Germinal center (tissue), 1 donor: ENCODE results near the gene DLGAP5.

ENCODE experiments used
- DNase-seq: peaks from one replicate; pipeline ENCODE4 v3.0.0; 2012; ENCODE audit warnings: mixed read lengths, low spot score

The DLGAP5 gene

DNA sequence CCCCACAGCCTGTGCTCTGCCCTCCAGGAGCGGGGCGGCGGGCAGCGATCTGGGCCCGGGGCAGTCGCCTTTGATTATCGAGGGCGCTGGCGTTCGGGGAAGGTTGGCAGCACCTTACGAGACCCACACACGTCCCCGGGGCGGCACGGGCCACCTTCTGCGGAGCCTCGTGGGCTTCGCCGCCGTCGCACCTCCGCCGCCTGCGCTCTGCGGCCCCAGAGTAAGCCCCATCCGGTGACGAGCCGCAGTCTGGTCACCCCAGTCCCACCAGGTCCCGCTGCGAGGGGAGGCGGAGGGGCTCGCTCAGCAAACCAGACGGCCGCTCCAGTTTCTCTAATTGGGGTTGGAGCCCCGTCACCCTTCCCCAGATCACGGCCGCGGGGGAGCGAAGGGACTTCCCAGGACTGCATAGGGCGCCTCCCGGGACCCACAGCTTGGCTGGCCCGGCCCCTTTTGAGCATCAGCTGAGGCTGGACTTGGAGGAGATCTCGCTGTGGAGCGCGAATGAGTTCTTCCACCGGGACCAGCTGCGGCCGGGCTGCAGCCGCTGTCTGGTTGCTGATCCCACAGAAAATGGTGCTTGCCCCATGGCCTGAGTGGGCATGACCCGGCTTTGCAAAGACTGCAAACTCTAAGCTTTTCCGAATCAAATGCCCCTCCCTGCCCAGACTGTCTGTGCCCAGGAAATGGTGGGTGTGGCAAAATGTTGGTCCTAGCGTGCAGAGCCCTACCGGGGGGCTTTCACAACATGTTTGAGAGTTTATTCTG is 61.8 kb downstream of the DLGAP5 start:
- DNase-seq: peak; percentile 65

DNA sequence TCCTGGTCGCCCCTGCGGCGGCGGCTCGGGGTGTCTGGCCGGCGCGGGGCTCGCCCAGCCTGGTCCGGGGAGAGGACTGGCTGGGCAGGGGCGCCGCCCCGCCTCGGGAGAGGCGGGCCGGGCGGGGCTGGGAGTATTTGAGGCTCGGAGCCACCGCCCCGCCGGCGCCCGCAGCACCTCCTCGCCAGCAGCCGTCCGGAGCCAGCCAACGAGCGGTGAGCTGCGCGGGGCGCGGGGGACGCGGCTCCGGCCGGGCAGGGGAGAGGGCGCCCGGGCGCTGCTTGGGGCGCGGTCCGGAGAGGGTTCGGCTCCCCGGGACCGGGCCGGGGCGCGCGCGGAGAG is 62.3 kb downstream of the DLGAP5 start, which contains the start of gene LGALS3:
Gene LGALS3, plus strand, starts transcription at position 167 of the 342 bp plus-strand sequence. CDS start 8,122 bp downstream, outside the sequence.
- no peak for DNase-seq

- DNase-seq: no peak
Measured at GRCh38 chr14:55128386-55129085, 62.8 kb downstream of the DLGAP5 start.

GRCh38 chr14:55127460-55127951 is 63.9 kb downstream of the DLGAP5 start:
- no peak for DNase-seq

DNA sequence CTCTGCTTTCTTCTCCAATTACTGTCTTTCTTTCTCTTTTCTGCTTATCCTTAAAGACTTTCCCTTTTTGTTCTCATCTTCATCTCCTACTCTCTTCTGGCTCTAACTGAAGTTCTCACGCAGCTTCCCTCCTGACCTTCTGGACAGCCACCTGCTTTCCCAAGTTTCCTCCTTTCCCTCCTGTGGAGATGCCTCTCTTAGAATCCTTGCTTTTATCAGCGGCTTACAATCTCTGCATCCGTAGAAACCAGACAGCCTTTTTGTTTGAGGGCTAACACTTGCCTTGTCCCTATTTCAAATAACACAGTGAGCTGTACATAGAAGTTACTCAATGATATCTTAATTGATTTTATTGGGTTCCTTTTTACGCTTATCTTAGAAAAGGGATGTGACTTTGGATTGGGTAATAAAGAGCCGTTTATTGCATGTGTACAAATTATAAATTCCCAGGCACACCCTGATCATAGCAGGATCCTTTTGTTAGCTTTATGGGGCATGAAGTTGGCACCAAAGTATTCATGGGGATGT is 64.4 kb downstream of the DLGAP5 start:
- DNase-seq: no peak

DNA sequence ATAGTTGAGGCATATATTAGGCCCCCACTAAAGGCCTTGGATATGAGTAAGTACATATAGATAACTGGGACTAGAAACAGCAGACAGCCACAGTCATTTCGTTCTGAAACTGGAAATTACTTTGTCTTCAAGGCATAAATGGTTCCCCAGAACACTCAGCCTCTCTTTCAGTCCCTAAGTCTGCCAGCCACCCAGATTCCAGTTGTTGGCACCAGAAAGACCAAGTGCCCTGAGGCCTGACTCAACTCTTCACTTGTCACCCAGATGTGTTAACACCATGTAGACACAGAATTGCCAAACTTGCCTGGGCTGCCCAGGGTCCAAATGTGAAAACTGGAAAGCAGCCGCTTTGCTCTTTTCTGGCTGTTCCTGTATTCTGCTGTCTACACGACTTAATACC is 65.4 kb downstream of the DLGAP5 start:
- DNase-seq: no peak

DNA sequence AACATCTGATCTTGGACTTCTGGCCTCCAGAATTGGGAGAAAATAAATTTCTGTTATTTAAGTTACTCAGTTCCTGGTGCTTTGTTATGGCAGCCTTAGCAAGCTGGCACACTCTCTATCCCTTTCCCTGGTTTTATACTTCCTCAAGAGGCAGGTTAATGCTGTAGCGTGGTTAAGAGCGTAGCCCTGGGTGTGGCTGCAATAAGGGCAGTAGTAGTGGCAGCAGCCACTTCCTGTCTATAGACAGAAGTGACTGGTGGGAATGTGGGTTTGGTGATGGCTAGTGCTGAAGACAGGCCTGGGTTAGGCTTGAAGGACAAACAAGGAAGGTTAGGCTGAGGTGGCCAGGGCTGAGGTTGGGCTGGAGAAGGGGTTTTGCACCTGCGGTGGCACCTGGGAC is 66.0 kb downstream of the DLGAP5 start:
- DNase-seq: no peak

- DNase-seq: no peak
Measured at GRCh38 chr14:55124774-55125386, 66.5 kb downstream of the DLGAP5 start.

DNA sequence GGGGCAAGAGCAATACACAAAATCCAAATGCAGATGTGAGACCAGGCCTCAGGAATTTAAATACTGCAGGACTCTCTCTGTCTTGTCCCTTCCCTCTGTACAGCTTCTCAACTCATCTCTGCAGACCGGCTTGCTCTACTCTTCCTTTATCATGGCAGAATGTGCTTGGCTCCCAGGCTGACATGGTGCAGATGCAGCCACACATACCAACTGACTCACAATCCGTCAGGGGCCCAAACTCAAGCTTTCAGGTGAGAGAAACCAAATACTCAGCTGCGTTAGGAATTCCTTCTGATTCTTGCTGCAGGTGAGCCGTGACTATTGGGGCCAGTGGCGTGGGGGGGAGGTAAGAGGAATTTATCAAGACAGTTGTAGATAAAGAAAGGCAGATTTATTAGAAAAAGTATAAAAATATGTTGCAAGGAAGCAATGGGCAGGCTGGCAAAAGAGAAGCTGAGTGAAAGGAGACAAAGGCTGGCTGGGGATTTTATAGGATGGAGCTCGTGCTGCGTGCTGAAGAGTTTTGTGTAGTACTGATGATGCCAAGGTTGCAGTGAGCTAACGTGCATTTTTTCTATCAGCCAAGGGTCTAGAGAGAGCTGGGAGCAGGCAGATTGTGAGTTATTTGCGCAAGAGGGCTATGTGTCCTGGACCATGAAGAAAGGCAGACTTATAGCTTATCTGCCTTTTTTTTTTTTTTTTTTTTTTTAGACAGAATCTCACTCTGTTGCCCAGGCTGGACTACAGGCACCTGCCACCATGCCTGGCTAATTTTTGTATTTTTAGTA is 67.3 kb downstream of the DLGAP5 start:
- DNase-seq: no peak

DNA sequence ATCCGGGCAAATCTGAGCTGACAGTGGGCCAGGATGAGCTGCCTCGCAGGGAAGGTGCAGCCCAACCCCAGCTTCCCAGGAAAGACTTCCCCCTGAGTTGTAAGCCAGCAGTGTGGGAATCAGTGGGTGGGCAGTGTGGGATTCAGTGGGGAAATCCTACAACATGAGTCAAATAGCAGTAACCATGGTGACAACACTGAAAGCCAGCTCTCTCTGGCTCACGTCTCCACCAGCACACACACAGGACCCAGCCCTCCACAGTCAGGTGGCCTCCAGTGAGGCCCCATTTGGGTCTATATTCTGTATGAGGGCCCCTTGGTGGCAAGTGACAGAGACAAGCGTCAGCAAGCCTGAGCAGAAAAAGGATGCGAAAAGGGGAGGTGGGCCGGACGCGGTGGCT is 68.3 kb downstream of the DLGAP5 start:
- DNase-seq: no peak

GRCh38 chr14:55122440-55122986 is 68.9 kb downstream of the DLGAP5 start:
- no peak for DNase-seq

DNA sequence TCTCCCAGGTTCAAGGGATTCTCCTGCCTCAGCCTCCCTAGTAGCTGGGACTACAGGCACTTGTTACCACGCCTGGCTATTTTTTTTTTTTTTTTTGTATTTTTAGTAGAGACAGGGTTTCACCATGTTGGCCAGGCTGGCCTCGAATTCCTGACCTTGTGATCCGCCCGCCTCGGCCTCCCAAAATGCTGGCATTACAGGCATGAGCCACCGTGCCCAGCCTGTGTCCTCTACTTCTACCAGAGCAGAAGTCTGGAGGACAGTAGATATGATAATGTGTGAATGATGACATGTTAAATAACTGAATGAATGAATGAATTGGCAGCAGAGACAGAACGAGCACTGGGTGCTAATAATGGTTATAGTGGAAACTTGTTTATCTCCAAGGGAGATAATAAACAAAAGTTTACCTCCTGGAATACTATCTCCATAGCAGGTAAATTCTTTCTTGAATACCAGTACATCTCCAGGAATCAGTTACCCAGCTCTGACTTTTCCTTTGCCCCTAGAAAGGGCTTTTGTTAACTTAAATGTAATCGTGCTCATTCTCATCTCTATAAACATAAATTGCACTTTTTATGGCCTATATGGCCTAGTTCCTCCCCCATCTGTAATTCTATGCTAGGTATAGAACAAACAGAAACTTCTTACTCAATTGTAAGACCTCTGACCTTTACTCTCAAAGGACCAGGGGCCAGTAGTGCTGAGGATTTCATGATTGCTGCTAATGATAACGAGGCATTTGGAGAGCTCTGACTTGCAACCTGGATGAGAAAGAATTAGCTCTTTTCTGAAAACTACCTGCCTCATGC is 69.6 kb downstream of the DLGAP5 start:
- DNase-seq: no peak

DNA sequence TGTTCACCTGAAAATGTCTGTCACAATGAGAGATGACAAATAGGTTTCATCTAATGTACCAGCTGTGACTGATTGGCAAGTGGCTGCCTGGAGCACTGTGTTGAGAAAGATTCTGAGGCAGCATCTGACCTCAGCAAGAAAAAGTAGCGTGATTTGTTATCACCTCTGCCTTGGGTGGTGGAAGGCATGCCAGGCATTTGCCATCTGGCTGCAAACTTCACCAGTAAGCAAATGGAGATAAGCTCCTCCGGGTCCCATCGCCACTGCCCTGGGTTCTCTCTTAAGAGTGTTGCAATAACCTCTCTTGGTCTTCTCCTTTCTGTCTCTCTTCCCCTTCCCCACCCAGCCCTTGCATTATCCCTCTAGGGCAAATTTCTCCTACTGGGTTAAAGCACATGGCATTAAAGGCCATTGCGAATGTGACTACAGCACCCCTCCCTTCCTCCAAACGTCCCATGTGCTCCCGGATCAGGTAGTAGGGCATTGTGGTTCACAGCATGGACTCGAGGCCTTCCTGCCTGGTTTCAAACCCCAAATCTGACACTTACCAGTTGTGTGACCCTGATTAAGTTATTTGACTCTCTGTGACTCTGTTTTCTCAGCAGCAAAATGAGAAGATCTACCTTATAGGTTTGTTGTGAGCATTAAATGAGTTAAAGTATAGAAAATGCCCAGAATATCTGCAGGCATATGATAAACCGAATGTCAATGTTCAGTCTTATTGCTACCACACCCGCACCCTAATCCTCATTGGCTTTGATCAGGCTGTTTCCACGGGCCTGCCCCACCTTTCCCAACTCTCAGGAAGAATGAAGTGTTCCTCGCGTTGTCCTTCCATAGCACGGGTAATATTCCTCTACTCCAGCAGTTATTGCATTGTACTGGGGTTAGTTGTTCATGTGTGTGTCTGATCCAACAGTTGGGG is 70.6 kb downstream of the DLGAP5 start:
- DNase-seq: no peak

GRCh38 chr14:55118761-55119160 is 72.6 kb downstream of the DLGAP5 start:
- no peak for DNase-seq

DNA sequence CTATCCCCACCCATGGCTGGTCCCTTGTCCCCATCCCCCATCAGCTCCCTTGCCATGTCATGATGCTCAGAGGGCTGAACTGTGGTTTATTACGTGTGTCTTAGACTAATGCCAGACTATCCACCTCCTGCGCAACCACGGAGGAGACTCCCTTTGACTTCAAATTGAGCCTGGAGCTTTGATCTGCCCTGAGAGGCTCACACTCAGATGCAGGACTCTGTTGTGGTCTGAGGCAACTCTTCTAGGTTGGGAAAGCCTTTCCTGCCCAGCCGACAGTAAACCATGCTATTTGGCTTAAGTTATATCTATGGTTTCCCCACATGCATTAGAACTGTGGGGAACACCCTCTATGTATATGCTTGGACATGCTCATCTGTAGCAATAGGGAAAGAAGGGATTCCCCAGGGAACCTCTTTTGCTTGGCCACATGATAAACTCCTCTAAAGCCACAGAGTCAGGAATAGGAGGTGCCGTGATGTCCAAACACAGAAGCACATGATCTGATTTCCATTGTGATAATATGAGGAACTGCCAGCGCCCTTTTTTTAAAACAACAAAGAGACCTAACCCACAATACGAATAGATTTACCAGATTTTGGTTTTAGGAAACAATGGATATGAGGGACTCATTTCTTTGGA is 73.5 kb downstream of the DLGAP5 start:
- no peak for DNase-seq

DNA sequence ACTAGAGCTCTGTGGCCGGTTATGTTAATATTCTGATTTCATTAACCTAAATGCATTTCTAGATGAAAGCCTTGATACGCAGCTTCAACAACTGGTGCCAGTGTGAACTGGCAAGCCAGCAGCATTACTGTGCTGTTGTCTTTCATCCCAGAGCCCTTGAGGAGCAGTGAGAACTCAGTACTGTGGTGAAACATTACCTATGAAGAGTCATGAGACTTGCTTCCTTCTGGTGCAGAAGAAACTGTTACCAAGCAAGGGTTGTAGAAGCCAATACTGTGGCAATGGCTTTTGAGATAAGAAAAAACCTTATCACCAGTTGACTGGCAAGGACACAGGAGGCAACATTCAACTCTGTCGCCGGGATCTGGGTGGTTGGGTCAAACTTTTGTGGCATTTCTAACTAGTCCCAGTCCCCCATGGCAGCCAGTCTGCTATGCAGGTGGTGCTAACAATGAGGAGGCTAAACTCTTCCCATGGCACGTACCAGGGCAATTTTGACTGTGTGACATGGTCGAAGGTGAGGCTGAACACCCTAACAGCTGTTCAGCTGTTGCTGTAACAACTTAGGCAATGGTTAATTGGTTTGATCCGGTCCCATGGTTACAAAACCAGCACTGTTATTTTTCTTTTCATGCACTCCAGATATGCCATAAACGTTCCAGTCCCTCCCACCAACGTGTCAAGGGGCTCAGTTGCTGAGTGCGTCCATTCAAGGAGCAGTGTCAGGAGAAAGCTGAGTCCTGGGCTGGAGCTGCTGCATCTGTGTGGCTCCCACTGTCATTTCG is 74.9 kb downstream of the DLGAP5 start:
- no peak for DNase-seq

- DNase-seq: no peak
Measured at GRCh38 chr14:55115861-55116245, 75.5 kb downstream of the DLGAP5 start.

DNA sequence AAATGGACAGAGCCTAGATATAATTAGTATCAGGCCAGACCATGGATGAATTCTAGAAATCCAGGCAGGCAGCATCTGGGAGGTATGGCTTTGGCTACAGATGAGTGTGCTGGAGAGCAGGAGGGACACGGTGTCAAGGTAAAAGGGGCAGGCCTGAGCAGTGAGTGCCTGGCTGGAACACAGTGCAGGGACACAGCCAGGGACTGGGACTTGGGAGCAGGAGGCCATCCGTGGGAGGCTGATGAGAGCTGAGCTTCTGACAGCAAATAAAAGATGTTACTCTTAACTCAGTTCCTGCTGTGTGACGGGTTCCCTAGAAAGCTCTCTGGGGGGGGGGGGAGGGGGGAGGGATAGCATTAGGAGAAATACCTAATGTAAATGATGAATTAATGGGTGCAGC is 75.9 kb downstream of the DLGAP5 start:
- DNase-seq: no peak
